OCI-LY3 (cell line): ENCODE measurements around the gene AGBL4.

ENCODE experiments used
- CTCF ChIP-seq: fragments of 200-600, 300-600 bp; sonication (generic); IDR thresholded peaks from 2 replicates; pipeline ENCODE4 v1.5.1; 2014; ENCODE audit warnings: antibody characterized with exemption, low read length, low read depth
- EZH2phosphoT487 ChIP-seq: fragments of 200-600 bp; shearing (Covaris generic); IDR thresholded peaks from 2 replicates; pipeline ENCODE4 v1.6.1; 2018; ENCODE audit warnings: antibody characterized with exemption, mixed run types, low read depth

GRCh38 chr1:48652334-48652733 is 1371.4 kb downstream of the AGBL4 start:
- TF ChIP-seq EZH2phosphoT487 (no peak), CTCF (no peak)
